Heart right ventricle (tissue), 16 donors: ENCODE results near the gene ZNF273. TPM values are rescaled to one million over a fixed set of nuclear protein-coding genes. Genes with fewer than 3 reads are reported as not detected.
"Not testable (repeated sequence)": the region's sequence is repeated elsewhere in the genome, so short reads cannot be mapped to it uniquely, and the experiment has no call there.

Experiments
- ATAC-seq, 8 donors: fragments of 200-7000 bp; cut with Tn5 transposase; one replicate each; pipeline ENCODE4 v1.9.1; 2020; ENCODE audit warnings: mild to moderate bottlenecking in 8 of 8, moderate library complexity in 8 of 8, moderate number of reproducible peaks in 1 of 8
- DNase-seq, 2 donors: peaks; one replicate each; pipeline ENCODE4 v3.0.0-alpha.2; 2020
- H3K27ac ChIP-seq, 10 donors: fragments of 200-600 bp; sonication (generic) in 2 of 10; one replicate each; pipeline versions ENCODE4 v1.5.0 to v1.8.0; 2020 to 2022; ENCODE audit warnings: mild to moderate bottlenecking in 3 of 10
- H3K27me3 ChIP-seq, 7 donors: fragments of 200-600 bp; one replicate each; pipeline ENCODE4 v1.8.0; 2021 to 2022; ENCODE audit warnings: mild to moderate bottlenecking in 2 of 7
- H3K36me3 ChIP-seq, 9 donors: fragments of 200-600 bp; sonication (generic) in 1 of 9; one replicate each; pipeline versions ENCODE4 v1.5.0 to v1.8.0; 2020 to 2022; ENCODE audit warnings: mild to moderate bottlenecking in 2 of 9
- H3K4me1 ChIP-seq, 9 donors: fragments of 200-600 bp; sonication (generic) in 1 of 9; one replicate each; pipeline versions ENCODE4 v1.5.0 to v1.8.0; 2020 to 2022; ENCODE audit warnings: mild to moderate bottlenecking in 4 of 9
- H3K4me3 ChIP-seq, 10 donors: fragments of 200-600 bp; sonication (generic) in 2 of 10; one replicate each; pipeline versions ENCODE4 v1.5.0 to v1.8.0; 2020 to 2022; ENCODE audit warnings: mild to moderate bottlenecking in 7 of 10, moderate library complexity in 2 of 10
- H3K9me3 ChIP-seq, 11 donors: fragments of 200-600 bp in 10 of 11; sonication (generic) in 2 of 11; one replicate each; pipeline versions ENCODE4 v1.5.0 to v1.8.0; 2013 to 2022; ENCODE audit warnings: mild to moderate bottlenecking in 2 of 11, control low read depth in 1 of 11, moderate library complexity in 1 of 11
- WGBS, 2 donors: extraction: QIAGEN DNeasy Blood & Tissue Kit; methylation state at CpG; one replicate each; pipeline ENCODE4 v1.1.7; 2013; ENCODE audit warnings: inconsistent platforms in 1 of 2; 5-methylcytosine and 5-hydroxymethylcytosine counted together
- intact Hi-C, 10 donors: fragments of 100-400 bp; cut with DNase I; formaldehyde crosslinking; loops; one replicate each; pipeline versions ENCODE4 v1.11.1 to v1.14.2; 2022
- polyA plus RNA-seq, 2 donors: library from polyadenylated mRNA; stranded (reverse); fragments of 200-250 nt; gene quantifications; one replicate each; pipeline ENCODE4 v1.2.3, GENCODE V29; 2013
- total RNA-seq, 10 donors: library from RNA; stranded (reverse); fragmentation: NEBNext Ultra II Directional in 3 of 10; extraction: Animal tissue kit (Norgen Biotek cat#: 25700) in 3 of 10; gene quantifications; one replicate each; pipeline versions ENCODE4 v1.2.1 to v1.2.4, GENCODE V29; 2021 to 2023
- TF ChIP-seq, protein P1 (sequence below), 9 donors: fragments of 200-600 bp; sonication (generic) in 2 of 9; IDR thresholded peaks; one replicate each; pipeline versions ENCODE4 v1.5.0 to v1.8.0; 2021 to 2022; ENCODE audit warnings: antibody characterized with exemption in 9 of 9, mild to moderate bottlenecking in 5 of 9, moderate library complexity in 1 of 9
- donor health status: Arrhythmogenic right ventricular cardiomyopathy.
- donor health status: ischemic (EF 13 %, LVEDD 7.1; RV severe dilation, severe dysfunction).
- donor health status: healthy with polysubstance abuse.
- donor health status: DM: no; HTN: yes; CAD: no.
- donor health status: DM: no; HTN: no; CAD: no.
- donor health status: ischemic (EF 25% LVEDD 6.9; RV normal size, moderate dysfunction).
- donor health status: ischemic (EF 25% LVEDD 5.7; RV mildly dilated, moderate dysfunction).
- donor health status: healthy.
- donor health status: DM: yes; HTN: yes; CAD: no.
- donor health status: Ischemic cardiomyopathy.
- donor health status: ischemic (EF 35%, LVEDD 5.7; RV mildly dilated, moderate dysfunction).
- donor health status: nonischemic (EF 11% LVEDD 7.7; RV severe dilation, severe dysfunction).
- donor health status: DM: yes; HTN: yes; CAD: no.
- donor health status: PGD.
- donor health status: ischemic (EF 29% LVEDD 5.4; RV normal size, mild dysfunction).
- donor health status: nonischemic (EF 23%, LVEDD 6.1; RV moderate dilation, normal function).

The ZNF273 gene
- total and polyA plus RNA-seq, 12 donors = 0.90 to 3.1 (median 1.6) TPM

DNA sequence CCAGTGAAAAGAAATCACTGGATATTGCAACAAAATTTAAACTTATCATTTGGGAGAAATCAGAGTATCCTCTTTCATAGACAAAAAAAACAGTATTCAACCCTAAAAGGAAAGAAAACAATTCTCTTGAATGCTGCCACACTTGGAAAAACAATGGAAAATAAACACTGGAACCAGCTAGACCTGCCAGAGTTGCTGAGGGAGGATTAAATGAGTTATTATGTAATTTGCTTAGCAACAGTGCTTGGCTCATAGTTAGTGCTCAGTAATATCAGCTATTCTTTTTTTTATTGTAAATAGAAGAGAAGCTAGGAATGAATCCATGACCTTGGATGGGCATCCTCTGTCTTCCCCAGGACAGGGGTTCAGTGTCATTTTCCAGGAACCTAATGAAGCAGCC, 11.0 kb upstream of the ZNF273 start:
- H3K27ac ChIP-seq = no peak overlapping the region

DNA sequence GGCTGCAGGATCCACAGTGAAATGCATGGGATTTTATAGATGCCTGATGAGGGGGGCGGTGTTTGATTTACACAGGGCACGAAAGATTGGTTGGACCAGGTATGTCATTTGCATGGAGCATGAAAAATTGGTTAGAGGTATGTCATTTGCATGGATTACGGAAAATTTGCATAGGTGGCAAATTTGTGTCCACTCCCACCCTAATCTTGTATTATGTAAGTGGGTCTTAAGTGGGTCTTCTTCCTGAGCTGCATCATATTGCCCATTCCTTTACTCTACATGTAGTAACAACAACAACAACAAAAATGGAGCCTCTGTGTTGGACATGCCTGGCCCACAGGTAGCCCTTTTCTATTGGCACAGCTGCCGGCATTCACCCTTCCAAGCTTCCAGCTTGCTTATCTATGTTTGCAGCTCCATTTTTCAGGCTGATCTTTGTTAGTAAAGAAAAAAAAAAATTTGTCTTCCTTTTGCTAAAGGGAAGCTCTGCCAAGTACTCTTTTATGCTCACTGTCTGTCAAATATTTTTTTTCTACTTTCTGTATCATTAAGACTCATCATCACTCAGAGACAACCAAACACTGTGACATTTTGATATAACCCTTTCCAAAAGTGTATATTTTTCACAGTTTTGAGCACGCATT, 10.3 kb upstream of the ZNF273 start:
- Histone ChIP-seq H3K9me3 (no peaks in the 10 kb centered on the region), H3K27ac (no peak overlapping the region), H3K27me3 (peaks cover 0 to 20% (median 3%) of the 10 kb centered on the region in 7 donors), H3K4me3 (no peak overlapping the region), H3K4me1 (peaks cover 6 to 28% (median 18%) of the 10 kb centered on the region in 9 donors), H3K36me3 (no peaks in the 10 kb centered on the region)
- TF ChIP-seq, protein P1, sequence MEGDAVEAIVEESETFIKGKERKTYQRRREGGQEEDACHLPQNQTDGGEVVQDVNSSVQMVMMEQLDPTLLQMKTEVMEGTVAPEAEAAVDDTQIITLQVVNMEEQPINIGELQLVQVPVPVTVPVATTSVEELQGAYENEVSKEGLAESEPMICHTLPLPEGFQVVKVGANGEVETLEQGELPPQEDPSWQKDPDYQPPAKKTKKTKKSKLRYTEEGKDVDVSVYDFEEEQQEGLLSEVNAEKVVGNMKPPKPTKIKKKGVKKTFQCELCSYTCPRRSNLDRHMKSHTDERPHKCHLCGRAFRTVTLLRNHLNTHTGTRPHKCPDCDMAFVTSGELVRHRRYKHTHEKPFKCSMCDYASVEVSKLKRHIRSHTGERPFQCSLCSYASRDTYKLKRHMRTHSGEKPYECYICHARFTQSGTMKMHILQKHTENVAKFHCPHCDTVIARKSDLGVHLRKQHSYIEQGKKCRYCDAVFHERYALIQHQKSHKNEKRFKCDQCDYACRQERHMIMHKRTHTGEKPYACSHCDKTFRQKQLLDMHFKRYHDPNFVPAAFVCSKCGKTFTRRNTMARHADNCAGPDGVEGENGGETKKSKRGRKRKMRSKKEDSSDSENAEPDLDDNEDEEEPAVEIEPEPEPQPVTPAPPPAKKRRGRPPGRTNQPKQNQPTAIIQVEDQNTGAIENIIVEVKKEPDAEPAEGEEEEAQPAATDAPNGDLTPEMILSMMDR (IDR thresholded peaks at IDR 0.05) = no peak
- no peak for DNase-seq
- WGBS, 2 donors = 87 to 89% methylated on average over 5 of the region's 5 CpGs
- ATAC-seq = no peak
- intact Hi-C loops = no loop called here

More for the DNA sequence above, 11.0 kb upstream of the ZNF273 start:
- H3K4me3 ChIP-seq = no peak overlapping the region
- peaks cover 6 to 29% (median 19%) of the 10 kb centered on the region in 9 donors for H3K4me1 ChIP-seq
- ATAC-seq (no peak), DNase-seq (no peak)
- H3K36me3 ChIP-seq = no peaks in the 10 kb centered on the region
- H3K9me3 ChIP-seq = no peaks in the 10 kb centered on the region
- TF ChIP-seq, protein P1 (IDR thresholded peaks at IDR 0.05) = no peak
- intact Hi-C loops = no loop called here
- H3K27me3 ChIP-seq = peaks cover 0 to 20% (median 7%) of the 10 kb centered on the region in 7 donors

DNA sequence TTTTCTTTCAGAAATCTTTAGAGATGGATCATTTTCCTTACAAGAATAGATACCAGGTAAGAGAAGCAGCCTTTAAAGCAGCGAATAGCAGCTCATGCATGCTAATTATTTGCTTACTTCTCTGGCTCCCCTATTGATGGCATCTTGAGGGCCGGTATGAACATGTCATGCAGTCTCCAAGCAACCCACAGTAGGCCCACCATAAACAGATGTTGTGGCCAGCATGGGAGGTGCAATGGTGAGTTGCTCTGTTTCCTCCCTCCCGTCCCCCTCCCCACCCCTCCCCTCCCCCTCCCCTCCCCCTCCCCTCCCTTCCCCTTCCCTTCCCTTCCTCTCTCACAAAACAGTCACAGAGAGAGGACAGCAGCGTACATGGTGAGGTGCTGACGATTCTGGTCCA, 9.7 kb upstream of the ZNF273 start:
- no peaks in the 10 kb centered on the region for H3K9me3 ChIP-seq
- no peak for ATAC-seq
- H3K4me1 ChIP-seq = peaks cover 0 to 22% (median 12%) of the 10 kb centered on the region in 9 donors
- no peak overlapping the region for H3K4me3 ChIP-seq
- TF ChIP-seq, protein P1 (IDR thresholded peaks at IDR 0.05) = no peak
- peaks cover 0 to 15% (median 3%) of the 10 kb centered on the region in 7 donors for H3K27me3 ChIP-seq
- H3K36me3 ChIP-seq = no peaks in the 10 kb centered on the region
- DNase-seq = no peak
- WGBS, 2 donors = 50 to 59% methylated on average over 5 of the region's 5 CpGs
- no peak overlapping the region for H3K27ac ChIP-seq
- intact Hi-C loops = no loop called here

DNA sequence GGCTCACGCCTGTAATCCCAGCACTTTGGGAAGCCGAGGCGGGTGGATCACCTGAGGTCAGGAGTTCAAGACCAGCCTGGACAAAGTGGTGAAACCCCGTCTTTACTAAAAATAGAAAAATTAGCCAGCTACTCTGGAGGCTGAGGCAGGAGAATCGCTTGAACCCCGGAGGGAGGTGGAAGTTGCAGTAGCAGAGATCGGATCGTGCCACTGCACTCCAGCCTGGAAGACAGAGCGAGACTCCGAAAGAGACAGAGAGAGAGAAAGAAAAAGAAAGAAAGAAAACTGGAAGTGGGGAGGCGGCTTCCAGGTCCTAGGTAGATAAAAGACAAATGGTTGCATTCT, 640 bp upstream of the ZNF273 start:
- Histone ChIP-seq H3K4me3 (peak overlapping the region in 9 of 10 donors; percentile 59 to 86 (median 76)), H3K4me1 (peaks cover 0 to 21% (median 12%) of the 10 kb centered on the region in 9 donors), H3K27ac (peak overlapping the region in 1 of 10 donors; percentile 6)
- H3K36me3 ChIP-seq, DNase-seq, H3K9me3 ChIP-seq, intact Hi-C loops, ATAC-seq, H3K27me3 ChIP-seq: not testable (repeated sequence)
- WGBS, 2 donors = 59 to 68% methylated on average over 11 of the region's 11 CpGs

DNA sequence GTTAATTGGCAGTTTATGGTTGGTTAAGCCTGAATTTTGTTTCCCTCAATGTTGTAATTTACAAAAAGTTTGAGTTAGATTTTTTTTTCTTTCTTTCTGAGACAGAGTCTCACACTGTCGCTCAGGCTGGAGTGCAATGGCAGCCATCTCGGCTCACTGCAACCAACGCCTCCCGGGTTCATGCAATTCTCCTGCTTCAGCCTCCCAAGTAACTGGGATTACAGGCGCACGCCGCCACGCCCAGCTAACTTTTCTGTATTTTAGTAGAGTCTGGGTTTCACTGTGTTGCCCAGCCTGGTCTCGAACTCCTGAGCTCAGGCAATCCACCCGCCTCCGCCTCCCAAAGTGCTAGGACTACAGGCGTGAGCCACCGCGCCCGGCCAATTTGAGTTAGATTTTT, 935 bp downstream of the ZNF273 start:
- Histone ChIP-seq H3K36me3 (no peaks in the 10 kb centered on the region), H3K27ac (no peak overlapping the region), H3K27me3 (no peaks in the 10 kb centered on the region), H3K4me3 (peak overlapping the region in 9 of 10 donors; percentile 59 to 86 (median 76)), H3K4me1 (peaks cover 0 to 33% (median 17%) of the 10 kb centered on the region in 9 donors), H3K9me3 (no peaks in the 10 kb centered on the region)
- intact Hi-C loops = no loop called here
- ATAC-seq (no peak), DNase-seq (no peak)
- 94 to 95% methylated on average over 15 of the region's 15 CpGs for WGBS, 2 donors
- TF ChIP-seq, protein P1 (IDR thresholded peaks at IDR 0.05) = no peak
